SW480 (cell line): ENCODE measurements around the gene LINGO3.

ENCODE experiments used
- DNase-seq: peaks from one replicate; pipeline ENCODE4 v3.0.0-alpha.2; 2016; ENCODE audit warnings: low spot score

Gene LINGO3

GRCh38 chr19:2339644-2340310 is 31.8 kb upstream of the LINGO3 start:
- no peak for DNase-seq

- DNase-seq = no peak
Observed at GRCh38 chr19:2338751-2339643, 31.0 kb upstream of the LINGO3 start.

GRCh38 chr19:2338055-2338615 is 30.2 kb upstream of the LINGO3 start:
- no peak for DNase-seq

- DNase-seq = peak; percentile 76
Observed at GRCh38 chr19:2337329-2337707, 29.4 kb upstream of the LINGO3 start.

- DNase-seq = no peak
Observed at GRCh38 chr19:2336528-2337328, 28.8 kb upstream of the LINGO3 start.

GRCh38 chr19:2335848-2336247 is 27.9 kb upstream of the LINGO3 start:
- no peak for DNase-seq

GRCh38 chr19:2334986-2335846 is 27.3 kb upstream of the LINGO3 start:
- DNase-seq = no peak

GRCh38 chr19:2334426-2334825 is 26.5 kb upstream of the LINGO3 start:
- no peak for DNase-seq

GRCh38 chr19:2333807-2334211 is 25.9 kb upstream of the LINGO3 start:
- no peak for DNase-seq

- DNase-seq = peak; percentile 56
Observed at GRCh38 chr19:2333027-2333806, 25.3 kb upstream of the LINGO3 start.

- peak; percentile 50 for DNase-seq
Observed at GRCh38 chr19:2332341-2333026, 24.5 kb upstream of the LINGO3 start.

- no peak for DNase-seq
Observed at GRCh38 chr19:2331601-2332246, 23.8 kb upstream of the LINGO3 start.

GRCh38 chr19:2330632-2331284 is 22.8 kb upstream of the LINGO3 start:
- peak; percentile 81 for DNase-seq

- no peak for DNase-seq
Observed at GRCh38 chr19:2330255-2330631, 22.3 kb upstream of the LINGO3 start.

- DNase-seq = no peak
Observed at GRCh38 chr19:2329501-2329916, 21.6 kb upstream of the LINGO3 start.

- no peak for DNase-seq
Observed at GRCh38 chr19:2329149-2329478, 21.2 kb upstream of the LINGO3 start.

GRCh38 chr19:2328401-2329148 is 20.6 kb upstream of the LINGO3 start, which contains the start of the genes LSM7 and SPPL2B:
Gene LSM7 (minus strand): TSS chr19:2328586. CDS start chr19:2328566, 20 bp downstream.
Gene SPPL2B (plus strand): TSS chr19:2328684. CDS start chr19:2328710, 26 bp downstream.
- DNase-seq = peak; percentile 70
